Kidney capillary endothelial cell (primary cell): ENCODE measurements around the gene CARD11.

Experiments
- DNase-seq: peaks from one replicate; pipeline ENCODE4 v3.0.0-alpha.2; 2018; ENCODE audit warnings: low spot score

The CARD11 gene

GRCh38 chr7:2872296-2872874, 171.3 kb downstream of the CARD11 start:
- no peak for DNase-seq

GRCh38 chr7:2870471-2870931, 173.2 kb downstream of the CARD11 start:
- no peak for DNase-seq

GRCh38 chr7:2869981-2870380, 173.7 kb downstream of the CARD11 start:
- no peak for DNase-seq

- no peak for DNase-seq
Observed at GRCh38 chr7:2866601-2867000, 177.1 kb downstream of the CARD11 start.

GRCh38 chr7:2864999-2865670, 178.5 kb downstream of the CARD11 start:
- DNase-seq, result no peak

GRCh38 chr7:2864204-2864985, 179.3 kb downstream of the CARD11 start:
- no peak for DNase-seq

- peak; percentile 96 for DNase-seq
Observed at GRCh38 chr7:2863461-2864066, 180.1 kb downstream of the CARD11 start.

- DNase-seq, result no peak
Observed at GRCh38 chr7:2862831-2863361, 180.8 kb downstream of the CARD11 start.

GRCh38 chr7:2861509-2861908, 182.2 kb downstream of the CARD11 start:
- no peak for DNase-seq

- no peak for DNase-seq
Observed at GRCh38 chr7:2860627-2861133, 183.0 kb downstream of the CARD11 start.

- DNase-seq, result no peak
Observed at GRCh38 chr7:2859952-2860351, 183.7 kb downstream of the CARD11 start.

- DNase-seq, result no peak
Observed at GRCh38 chr7:2858621-2859020, 185.0 kb downstream of the CARD11 start.

- no peak for DNase-seq
Observed at GRCh38 chr7:2856388-2857169, 187.1 kb downstream of the CARD11 start.
